ENCODE results near the gene FNDC3B.

DNA sequence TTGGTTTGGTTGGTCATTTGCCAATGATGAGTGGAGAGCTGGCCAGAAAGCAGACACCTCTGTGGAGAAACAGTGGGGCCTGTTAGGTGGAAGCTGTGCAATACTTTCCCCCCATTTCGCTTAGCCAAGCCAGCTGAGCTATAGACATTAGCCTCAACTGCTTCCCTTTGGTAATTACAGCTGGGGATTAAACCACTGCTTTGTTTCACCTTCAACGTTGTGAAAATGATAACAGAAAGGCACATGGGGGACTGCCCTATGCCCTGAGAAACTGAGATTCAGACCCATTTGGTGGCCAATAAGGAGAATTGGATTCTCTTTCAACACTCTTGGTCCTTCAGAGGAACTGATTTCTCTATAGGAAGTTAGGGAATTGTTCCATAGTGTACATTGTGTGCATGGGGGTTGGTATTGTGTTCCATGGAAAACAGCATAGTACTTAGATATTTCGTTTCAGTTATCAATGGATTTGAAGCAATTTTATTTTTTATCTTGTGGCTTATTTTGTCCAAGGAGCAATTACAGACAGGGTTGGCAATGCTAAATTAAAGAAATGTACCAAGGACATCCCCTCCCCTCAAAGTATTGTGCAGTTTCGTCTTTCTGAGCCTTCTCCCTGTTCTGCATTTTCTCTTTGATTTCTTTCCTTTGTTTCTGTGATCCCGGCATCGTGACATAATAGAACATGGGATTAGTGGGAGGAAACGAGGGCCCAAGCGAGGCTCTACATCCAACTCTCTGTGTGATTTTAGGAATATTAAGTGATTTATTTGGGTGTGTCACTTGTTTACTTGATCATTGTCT lies 194.3 kb downstream of the FNDC3B start:
- TF ChIP-seq FOXM1 (IDR thresholded peaks at IDR 0.05; ENCODE audit: borderline replicate concordance, low read depth): no peak
- no peak for TF ChIP-seq RAD21 (IDR thresholded peaks at IDR 0.05; ENCODE audit: low read depth)
- TF ChIP-seq TAF1 (IDR thresholded peaks at IDR 0.05; ENCODE audit: low read depth): no peak
- no peak for TF ChIP-seq YY1 (IDR thresholded peaks at IDR 0.05; ENCODE audit: low read depth)
- TF ChIP-seq NFIC (IDR thresholded peaks at IDR 0.05): no peak
- TF ChIP-seq, protein P1, sequence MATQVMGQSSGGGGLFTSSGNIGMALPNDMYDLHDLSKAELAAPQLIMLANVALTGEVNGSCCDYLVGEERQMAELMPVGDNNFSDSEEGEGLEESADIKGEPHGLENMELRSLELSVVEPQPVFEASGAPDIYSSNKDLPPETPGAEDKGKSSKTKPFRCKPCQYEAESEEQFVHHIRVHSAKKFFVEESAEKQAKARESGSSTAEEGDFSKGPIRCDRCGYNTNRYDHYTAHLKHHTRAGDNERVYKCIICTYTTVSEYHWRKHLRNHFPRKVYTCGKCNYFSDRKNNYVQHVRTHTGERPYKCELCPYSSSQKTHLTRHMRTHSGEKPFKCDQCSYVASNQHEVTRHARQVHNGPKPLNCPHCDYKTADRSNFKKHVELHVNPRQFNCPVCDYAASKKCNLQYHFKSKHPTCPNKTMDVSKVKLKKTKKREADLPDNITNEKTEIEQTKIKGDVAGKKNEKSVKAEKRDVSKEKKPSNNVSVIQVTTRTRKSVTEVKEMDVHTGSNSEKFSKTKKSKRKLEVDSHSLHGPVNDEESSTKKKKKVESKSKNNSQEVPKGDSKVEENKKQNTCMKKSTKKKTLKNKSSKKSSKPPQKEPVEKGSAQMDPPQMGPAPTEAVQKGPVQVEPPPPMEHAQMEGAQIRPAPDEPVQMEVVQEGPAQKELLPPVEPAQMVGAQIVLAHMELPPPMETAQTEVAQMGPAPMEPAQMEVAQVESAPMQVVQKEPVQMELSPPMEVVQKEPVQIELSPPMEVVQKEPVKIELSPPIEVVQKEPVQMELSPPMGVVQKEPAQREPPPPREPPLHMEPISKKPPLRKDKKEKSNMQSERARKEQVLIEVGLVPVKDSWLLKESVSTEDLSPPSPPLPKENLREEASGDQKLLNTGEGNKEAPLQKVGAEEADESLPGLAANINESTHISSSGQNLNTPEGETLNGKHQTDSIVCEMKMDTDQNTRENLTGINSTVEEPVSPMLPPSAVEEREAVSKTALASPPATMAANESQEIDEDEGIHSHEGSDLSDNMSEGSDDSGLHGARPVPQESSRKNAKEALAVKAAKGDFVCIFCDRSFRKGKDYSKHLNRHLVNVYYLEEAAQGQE (IDR thresholded peaks at IDR 0.05; ENCODE audit: low read depth): no peak
- TF ChIP-seq EGR1 (IDR thresholded peaks at IDR 0.05): no peak
- TF ChIP-seq, protein P2, sequence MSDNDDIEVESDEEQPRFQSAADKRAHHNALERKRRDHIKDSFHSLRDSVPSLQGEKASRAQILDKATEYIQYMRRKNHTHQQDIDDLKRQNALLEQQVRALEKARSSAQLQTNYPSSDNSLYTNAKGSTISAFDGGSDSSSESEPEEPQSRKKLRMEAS (IDR thresholded peaks at IDR 0.05): no peak
- TF ChIP-seq CREB1 (IDR thresholded peaks at IDR 0.05; ENCODE audit: low read depth): no peak
- TF ChIP-seq EP300 (IDR thresholded peaks at IDR 0.05; ENCODE audit: borderline replicate concordance): no peak
- no peak for TF ChIP-seq CEBPB (IDR thresholded peaks at IDR 0.05)

All from Ishikawa (cell line).